Fibroblast of pulmonary artery (primary cell): ENCODE results near the gene MYADM.

Source experiments
- DNase-seq: peaks from one replicate; pipeline ENCODE4 v3.0.0-alpha.2; 2010; ENCODE audit warnings: low read depth
- H3K4me3 ChIP-seq: replicated peaks from 2 replicates; pipeline ENCODE4 v1.5.1; 2011; ENCODE audit warnings: low read depth, mild to moderate bottlenecking, control low read depth, low read length, moderate library complexity
- CTCF ChIP-seq: IDR thresholded peaks from 2 replicates; pipeline ENCODE4 v1.5.1; 2011; ENCODE audit warnings: mild to moderate bottlenecking, control low read depth, low read length, inconsistent platforms; ENCODE audit errors: missing control alignments

MYADM gene

GRCh38 chr19:53894707-53895106 lies 27.0 kb downstream of the MYADM start:
- TF ChIP-seq CTCF = no peak

GRCh38 chr19:53896682-53897081 lies 29.0 kb downstream of the MYADM start:
- no peak overlapping the region for H3K4me3 ChIP-seq
- DNase-seq = no peak
- no peak for TF ChIP-seq CTCF

More at GRCh38 chr19:53894707-53895106, 27.0 kb downstream of the MYADM start:
- no peak overlapping the region for H3K4me3 ChIP-seq
- no peak for DNase-seq

- TF ChIP-seq CTCF = no peak
- DNase-seq = no peak
Measured at GRCh38 chr19:53897459-53897858, 29.8 kb downstream of the MYADM start.

DNA sequence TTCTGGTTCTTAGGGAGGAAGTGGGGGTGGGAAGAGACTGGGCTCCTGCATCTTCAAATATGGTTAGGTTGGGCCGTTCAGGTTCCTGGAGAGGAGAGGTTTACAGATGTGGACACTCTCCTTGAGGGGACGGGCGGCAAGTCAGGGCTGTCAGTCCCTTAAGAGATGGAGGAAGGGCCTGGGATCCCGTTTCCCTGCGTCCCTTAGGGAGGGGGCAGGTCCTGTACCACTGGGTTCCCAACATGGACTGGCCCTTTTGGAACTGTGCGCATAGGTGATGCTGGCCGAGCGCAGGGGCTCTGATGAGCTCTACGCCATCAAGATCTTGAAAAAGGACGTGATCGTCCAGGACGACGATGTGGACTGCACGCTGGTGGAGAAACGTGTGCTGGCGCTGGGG lies 30.5 kb downstream of the MYADM start:
- DNase-seq = no peak
- H3K4me3 ChIP-seq = no peak overlapping the region
- TF ChIP-seq CTCF = no peak

More at GRCh38 chr19:53897459-53897858, 29.8 kb downstream of the MYADM start:
- no peak overlapping the region for H3K4me3 ChIP-seq

- no peak overlapping the region for H3K4me3 ChIP-seq
- DNase-seq = no peak
- no peak for TF ChIP-seq CTCF
Measured at GRCh38 chr19:53898636-53899341, 31.1 kb downstream of the MYADM start.

DNA sequence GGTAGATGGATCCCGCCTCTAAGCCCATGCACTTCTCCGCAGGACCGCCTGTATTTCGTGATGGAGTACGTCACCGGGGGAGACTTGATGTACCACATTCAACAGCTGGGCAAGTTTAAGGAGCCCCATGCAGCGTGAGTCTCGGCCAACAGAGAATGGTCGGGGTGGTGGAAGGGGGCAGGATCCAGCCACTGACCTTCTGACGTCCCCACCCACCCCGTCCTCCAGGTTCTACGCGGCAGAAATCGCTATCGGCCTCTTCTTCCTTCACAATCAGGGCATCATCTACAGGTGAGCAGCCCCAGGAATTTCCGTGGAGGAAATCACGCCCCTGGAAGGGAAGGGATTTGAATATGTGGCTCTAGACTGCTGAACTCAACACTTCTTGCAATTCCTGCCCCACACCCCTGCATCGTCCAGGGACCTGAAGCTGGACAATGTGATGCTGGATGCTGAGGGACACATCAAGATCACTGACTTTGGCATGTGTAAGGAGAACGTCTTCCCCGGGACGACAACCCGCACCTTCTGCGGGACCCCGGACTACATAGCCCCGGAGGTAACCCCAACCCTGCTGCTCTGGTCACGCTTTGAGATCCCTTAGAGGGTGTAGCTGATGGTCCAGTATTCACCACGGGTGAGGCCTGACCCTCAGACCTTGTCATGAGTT lies 32.6 kb downstream of the MYADM start:
- TF ChIP-seq CTCF = no peak
- no peak for DNase-seq
- H3K4me3 ChIP-seq = no peak overlapping the region
